Measurements from ENCODE around the gene ARID5B.

- TF ChIP-seq, protein P1, sequence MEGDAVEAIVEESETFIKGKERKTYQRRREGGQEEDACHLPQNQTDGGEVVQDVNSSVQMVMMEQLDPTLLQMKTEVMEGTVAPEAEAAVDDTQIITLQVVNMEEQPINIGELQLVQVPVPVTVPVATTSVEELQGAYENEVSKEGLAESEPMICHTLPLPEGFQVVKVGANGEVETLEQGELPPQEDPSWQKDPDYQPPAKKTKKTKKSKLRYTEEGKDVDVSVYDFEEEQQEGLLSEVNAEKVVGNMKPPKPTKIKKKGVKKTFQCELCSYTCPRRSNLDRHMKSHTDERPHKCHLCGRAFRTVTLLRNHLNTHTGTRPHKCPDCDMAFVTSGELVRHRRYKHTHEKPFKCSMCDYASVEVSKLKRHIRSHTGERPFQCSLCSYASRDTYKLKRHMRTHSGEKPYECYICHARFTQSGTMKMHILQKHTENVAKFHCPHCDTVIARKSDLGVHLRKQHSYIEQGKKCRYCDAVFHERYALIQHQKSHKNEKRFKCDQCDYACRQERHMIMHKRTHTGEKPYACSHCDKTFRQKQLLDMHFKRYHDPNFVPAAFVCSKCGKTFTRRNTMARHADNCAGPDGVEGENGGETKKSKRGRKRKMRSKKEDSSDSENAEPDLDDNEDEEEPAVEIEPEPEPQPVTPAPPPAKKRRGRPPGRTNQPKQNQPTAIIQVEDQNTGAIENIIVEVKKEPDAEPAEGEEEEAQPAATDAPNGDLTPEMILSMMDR (conservative IDR thresholded peaks at IDR 0.05 in 1 of 2, IDR thresholded peaks at IDR 0.05 in 1 of 2; ENCODE audit: low read depth in 1 of 2, low read length in 2 of 2) = no peak
- TF ChIP-seq EZH2 (IDR thresholded peaks at IDR 0.05; ENCODE audit: low read length, missing control alignments) = no peak
Measured at GRCh38 chr10:61882621-61883370, 18.7 kb upstream of the ARID5B start.

Data from fibroblast of lung (primary cell).